IMR-90 (cell line): ENCODE data around the gene SFPQ.

ENCODE experiments used
- BHLHE40 ChIP-seq: fragments of 150-350 bp; IDR thresholded peaks from 2 replicates; pipeline ENCODE4 v1.6.1; 2016; ENCODE audit warnings: mild to moderate bottlenecking, low read depth, low read length
- CTCF ChIP-seq: conservative IDR thresholded peaks from 2 replicates; pipeline ENCODE4 v1.5.1; 2012; ENCODE audit warnings: mild to moderate bottlenecking, low read depth, low read length, improper control_type of control experiment
- FOS ChIP-seq: fragments of 150-350 bp; IDR thresholded peaks from 2 replicates; pipeline ENCODE4 v1.6.1; 2016; ENCODE audit warnings: low read depth, low read length
- SMC3 ChIP-seq: fragments of 150-350 bp; IDR thresholded peaks from 2 replicates; pipeline ENCODE4 v1.6.1; 2016; ENCODE audit warnings: low read depth, mild to moderate bottlenecking, antibody characterized with exemption, low read length, moderate library complexity

DNA sequence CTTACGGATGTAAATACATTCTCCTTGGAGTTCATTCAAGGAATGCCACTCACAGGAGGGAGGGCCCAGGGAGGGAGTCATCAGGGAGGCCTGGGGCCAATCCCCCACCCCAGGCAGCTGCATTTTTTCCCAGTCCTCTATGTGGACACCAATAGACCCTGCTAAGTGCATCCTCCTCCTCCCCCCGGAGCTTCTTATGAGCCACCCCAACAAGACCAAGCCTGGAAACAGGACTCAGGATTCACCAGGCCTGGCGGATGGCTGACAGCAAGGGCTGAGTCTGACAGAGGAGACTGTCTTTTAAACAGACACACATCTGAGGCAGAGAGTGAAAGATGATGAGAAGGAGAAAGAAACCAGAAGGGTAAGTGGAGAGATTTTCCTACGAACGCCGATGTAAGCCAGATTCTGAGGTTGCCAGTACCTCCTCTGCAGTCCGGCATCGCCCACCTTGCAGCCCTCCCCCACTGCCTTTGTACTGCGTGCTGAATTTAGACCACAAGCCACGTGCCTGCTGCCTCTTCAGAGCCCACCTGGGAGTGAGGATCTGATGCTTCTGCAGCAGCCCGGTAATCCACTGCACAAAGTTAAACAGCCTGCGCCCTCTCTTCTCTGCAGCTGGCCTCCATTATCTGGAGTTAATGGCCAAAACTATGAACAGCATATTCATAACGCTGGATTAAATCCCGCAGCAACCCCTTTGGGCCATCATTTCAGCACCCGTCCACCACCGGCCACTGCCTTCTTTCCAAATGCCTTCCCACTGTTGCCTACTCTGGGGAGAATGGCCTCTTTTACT is 17.6 kb upstream of the SFPQ start:
- TF ChIP-seq CTCF: no peak
- TF ChIP-seq SMC3: no peak
- no peak for TF ChIP-seq BHLHE40
- TF ChIP-seq FOS: no peak
